ENCODE results near the gene DENND2C.

DENND2C gene

GRCh38 chr1:114677691-114678090 lies 7.8 kb upstream of the DENND2C start:
- DNase-seq, result no peak

GRCh38 chr1:114676115-114676514 lies 6.3 kb upstream of the DENND2C start:
- DNase-seq, result no peak

- no peak for DNase-seq
Observed at GRCh38 chr1:114671939-114672275, 2.1 kb upstream of the DENND2C start.

- DNase-seq, result no peak
Observed at GRCh38 chr1:114671011-114671938, 1.4 kb upstream of the DENND2C start.

- peak; percentile 69 for DNase-seq
Observed at GRCh38 chr1:114670083-114671010, 498 bp upstream of the DENND2C start.

- no peak for DNase-seq
Observed at GRCh38 chr1:114668784-114669561, 876 bp downstream of the DENND2C start.

GRCh38 chr1:114668373-114668772 lies 1.5 kb downstream of the DENND2C start:
- DNase-seq, result no peak

GRCh38 chr1:114666954-114667353 lies 2.9 kb downstream of the DENND2C start:
- no peak for DNase-seq

GRCh38 chr1:114660238-114660637 lies 9.6 kb downstream of the DENND2C start:
- no peak for DNase-seq

GRCh38 chr1:114651893-114652292 lies 18.0 kb downstream of the DENND2C start:
- no peak for DNase-seq

GRCh38 chr1:114648503-114648902 lies 21.3 kb downstream of the DENND2C start:
- DNase-seq, result no peak

- DNase-seq, result no peak
Observed at GRCh38 chr1:114641377-114641776, 28.5 kb downstream of the DENND2C start.

GRCh38 chr1:114638910-114639309 lies 30.9 kb downstream of the DENND2C start:
- no peak for DNase-seq

GRCh38 chr1:114632427-114632826 lies 37.4 kb downstream of the DENND2C start:
- no peak for DNase-seq

GRCh38 chr1:114627107-114627506 lies 42.7 kb downstream of the DENND2C start:
- no peak for DNase-seq

GRCh38 chr1:114623364-114623763 lies 46.5 kb downstream of the DENND2C start:
- no peak for DNase-seq

GRCh38 chr1:114620419-114620818 lies 49.4 kb downstream of the DENND2C start:
- DNase-seq, result no peak

GRCh38 chr1:114618606-114619005 lies 51.2 kb downstream of the DENND2C start:
- DNase-seq, result no peak

- no peak for DNase-seq
Observed at GRCh38 chr1:114610546-114611245, 59.2 kb downstream of the DENND2C start.

GRCh38 chr1:114609826-114610225 lies 60.0 kb downstream of the DENND2C start:
- DNase-seq, result no peak

- no peak for DNase-seq
Observed at GRCh38 chr1:114609026-114609425, 60.8 kb downstream of the DENND2C start.

- no peak for DNase-seq
Observed at GRCh38 chr1:114607223-114607622, 62.6 kb downstream of the DENND2C start.
